Measurements from ENCODE around the gene UGT1A9. TPM values are rescaled to one million over a fixed set of nuclear protein-coding genes. Genes with fewer than 3 reads are reported as not detected.

UGT1A9 gene
- total and polyA plus RNA-seq, 12 donors, result not detected

GRCh38 chr2:233764264-233764663, 92.6 kb downstream of the UGT1A9 start:
- intact Hi-C loops (cut with DNase I), result no loop called here
- Histone ChIP-seq H3K4me3 (no peak overlapping the region), H3K27me3 (peaks cover 0 to 37% (median 12%) of the 10 kb centered on the region in 7 donors), H3K9me3 (no peaks in the 10 kb centered on the region), H3K4me1 (no peaks in the 10 kb centered on the region), H3K36me3 (no peaks in the 10 kb centered on the region), H3K27ac (no peak overlapping the region)
- DNase-seq, result no peak
- TF ChIP-seq CTCF (IDR thresholded peaks at IDR 0.05), result no peak
- 61 to 66% methylated on average over 7 of the region's 7 CpGs for WGBS, 2 donors
- ATAC-seq, result no peak

GRCh38 chr2:233764761-233765160, 93.1 kb downstream of the UGT1A9 start:
- no peak for DNase-seq
- TF ChIP-seq CTCF (IDR thresholded peaks at IDR 0.05), result no peak
- ATAC-seq, result no peak
- no peak overlapping the region for H3K4me3 ChIP-seq
- WGBS, 2 donors, result 54 to 58% methylated on average over 3 of the region's 3 CpGs
- no peak overlapping the region for H3K27ac ChIP-seq
- intact Hi-C loops (cut with DNase I), result no loop called here
- H3K4me1 ChIP-seq, result no peaks in the 10 kb centered on the region
- peaks cover 0 to 37% (median 12%) of the 10 kb centered on the region in 7 donors for H3K27me3 ChIP-seq
- H3K36me3 ChIP-seq, result no peaks in the 10 kb centered on the region
- H3K9me3 ChIP-seq, result no peaks in the 10 kb centered on the region

- Histone ChIP-seq H3K27me3 (peaks cover 0 to 37% (median 12%) of the 10 kb centered on the region in 7 donors), H3K9me3 (no peaks in the 10 kb centered on the region), H3K27ac (no peak overlapping the region), H3K4me1 (no peaks in the 10 kb centered on the region), H3K36me3 (no peaks in the 10 kb centered on the region), H3K4me3 (no peak overlapping the region)
- intact Hi-C loops (cut with DNase I), result no loop called here
- no peak for DNase-seq
- no peak for ATAC-seq
- WGBS, 2 donors, result 70 to 72% methylated on average over 4 of the region's 4 CpGs
- no peak for TF ChIP-seq CTCF (IDR thresholded peaks at IDR 0.05)
Measured at GRCh38 chr2:233766416-233766815, 94.7 kb downstream of the UGT1A9 start.

GRCh38 chr2:233768076-233768475, 96.4 kb downstream of the UGT1A9 start:
- ATAC-seq, result no peak
- intact Hi-C loops (cut with DNase I), result no loop called here
- no peak overlapping the region for H3K4me3 ChIP-seq
- H3K27me3 ChIP-seq, result peaks cover 0 to 39% (median 12%) of the 10 kb centered on the region in 7 donors
- WGBS, 2 donors, result 70 to 73% methylated on average over 4 of the region's 4 CpGs
- no peak for TF ChIP-seq CTCF (IDR thresholded peaks at IDR 0.05)
- no peaks in the 10 kb centered on the region for H3K36me3 ChIP-seq
- DNase-seq, result no peak
- H3K4me1 ChIP-seq, result no peaks in the 10 kb centered on the region
- H3K9me3 ChIP-seq, result no peaks in the 10 kb centered on the region
- no peak overlapping the region for H3K27ac ChIP-seq

Data from heart right ventricle (tissue), 16 donors.